Hindlimb muscle (tissue), 1 donor: ENCODE results near the gene SPINT2. TPM values are rescaled to one million over a fixed set of nuclear protein-coding genes. Genes with fewer than 3 reads are reported as not detected.
"Not testable (repeated sequence)": the region's sequence is repeated elsewhere in the genome, so short reads cannot be mapped to it uniquely, and the experiment has no call there.

Source experiments
- DNase-seq: peaks from one replicate; pipeline ENCODE4 v3.0.0-alpha.2; 2013
- polyA plus RNA-seq: library from polyadenylated mRNA; unstranded; fragments of 120-200 nt; gene quantifications from one replicate; pipeline ENCODE4 v1.2.1, GENCODE V29; 2013; ENCODE audit not compliant: insufficient read length

Gene SPINT2
- 5.2 TPM for polyA plus RNA-seq

GRCh38 chr19:38264486-38265212, at the start of gene SPINT2:
SPINT2 (plus strand) TSS chr19:38264573; CDS start chr19:38264893, 320 bp downstream.
- DNase-seq, result no peak

GRCh38 chr19:38216785-38217641, 47.4 kb upstream of the SPINT2 start:
- no peak for DNase-seq

- no peak for DNase-seq
Measured at GRCh38 chr19:38218204-38218603, 46.2 kb upstream of the SPINT2 start.

- no peak for DNase-seq
Measured at GRCh38 chr19:38219221-38219620, 45.2 kb upstream of the SPINT2 start.

GRCh38 chr19:38221421-38221820, 43.0 kb upstream of the SPINT2 start:
- DNase-seq, result no peak

GRCh38 chr19:38221919-38222830, 42.2 kb upstream of the SPINT2 start:
- no peak for DNase-seq

- DNase-seq, result no peak
Measured at GRCh38 chr19:38223119-38223523, 41.3 kb upstream of the SPINT2 start.

- DNase-seq, result no peak
Measured at GRCh38 chr19:38223617-38224013, 40.8 kb upstream of the SPINT2 start.

GRCh38 chr19:38224014-38224862, 40.1 kb upstream of the SPINT2 start, which contains the start of gene DPF1:
DPF1 (minus strand) TSS chr19:38224222; CDS start chr19:38224142, 80 bp downstream.
- DNase-seq, result peak; percentile 73

- not testable (repeated sequence) for DNase-seq
Measured at GRCh38 chr19:38224863-38225218, 39.5 kb upstream of the SPINT2 start.

GRCh38 chr19:38227287-38228004, 36.9 kb upstream of the SPINT2 start:
- no peak for DNase-seq

- DNase-seq, result no peak
Measured at GRCh38 chr19:38228005-38228377, 36.4 kb upstream of the SPINT2 start.

GRCh38 chr19:38228491-38229439, 35.6 kb upstream of the SPINT2 start:
- no peak for DNase-seq

- DNase-seq, result peak; percentile 68
Measured at GRCh38 chr19:38229585-38230073, 34.7 kb upstream of the SPINT2 start.

- DNase-seq, result not testable (repeated sequence)
Measured at GRCh38 chr19:38230506-38231133, 33.8 kb upstream of the SPINT2 start.

- no peak for DNase-seq
Measured at GRCh38 chr19:38231918-38232317, 32.5 kb upstream of the SPINT2 start.

- peak; percentile 76 for DNase-seq
Measured at GRCh38 chr19:38233740-38234251, 30.6 kb upstream of the SPINT2 start.

- DNase-seq, result no peak
Measured at GRCh38 chr19:38234615-38235014, 29.8 kb upstream of the SPINT2 start.

- no peak for DNase-seq
Measured at GRCh38 chr19:38239816-38240215, 24.6 kb upstream of the SPINT2 start.
